Right lobe of liver (tissue), 6 donors: ENCODE results near the gene PPP2R5C. TPM values are rescaled to one million over a fixed set of nuclear protein-coding genes. Genes with fewer than 3 reads are reported as not detected.

ENCODE experiments used
- ATAC-seq, 4 donors: fragments of 200-7000 bp; cut with Tn5 transposase; one replicate each; pipeline ENCODE4 v1.9.1; 2020; ENCODE audit warnings: mild to moderate bottlenecking in 4 of 4, moderate library complexity in 4 of 4
- DNase-seq, 3 donors: peaks; one replicate each; pipeline ENCODE4 v3.0.0-alpha.2; 2020
- H3K27ac ChIP-seq, 3 donors: fragments of 200-600 bp; one replicate each; pipeline ENCODE4 v1.8.0; 2022
- H3K27me3 ChIP-seq, 2 donors: fragments of 200-600 bp; one replicate each; pipeline ENCODE4 v1.8.0; 2022
- H3K36me3 ChIP-seq, 4 donors: fragments of 200-600 bp; sonication (generic) in 1 of 4; one replicate each; pipeline versions ENCODE4 v1.5.1 to v1.8.0; 2017 to 2022; ENCODE audit warnings: control low read depth in 1 of 4
- H3K4me1 ChIP-seq, 4 donors: fragments of 200-600 bp; sonication (generic) in 1 of 4; one replicate each; pipeline versions ENCODE4 v1.5.1 to v1.8.0; 2017 to 2022; ENCODE audit warnings: control low read depth in 1 of 4
- H3K4me3 ChIP-seq, 3 donors: fragments of 200-600 bp; one replicate each; pipeline ENCODE4 v1.8.0; 2022
- H3K9me3 ChIP-seq, 4 donors: fragments of 200-600 bp; sonication (generic) in 1 of 4; one replicate each; pipeline versions ENCODE4 v1.5.1 to v1.8.0; 2017 to 2022; ENCODE audit warnings: control low read depth in 1 of 4
- POLR2A ChIP-seq: fragments of 450-650 bp; IDR thresholded peaks from one replicate; pipeline ENCODE4 v1.6.1; 2017; ENCODE audit warnings: antibody characterized with exemption, mild to moderate bottlenecking
- whole genome bisulfite sequencing: methylation state at CpG from one replicate; pipeline ENCODE4 v1.1.6; 2018; ENCODE audit warnings: low coverage, low lambda C conversion rate; ENCODE audit not compliant: insufficient coverage; ENCODE audit errors: missing lambda C conversion rate; 5-methylcytosine and 5-hydroxymethylcytosine counted together
- intact Hi-C, 2 donors: fragments of 100-400 bp; cut with DNase I; formaldehyde crosslinking; loops; one replicate each; pipeline versions ENCODE4 v1.11.2 to v1.14.1; 2022
- total RNA-seq, 6 experiments: library from RNA; depleted of rRNA in 2 of 6; stranded (reverse); fragments of >200 nt in 2 of 6; fragmentation: NEBNext Ultra II Directional in 3 of 6; extraction: Animal tissue kit (Norgen Biotek cat#: 25700) in 3 of 6; gene quantifications; one replicate each; pipeline versions ENCODE4 v1.1.0 to v1.2.4, GENCODE V29; 2016 to 2023
- TF ChIP-seq, protein P1 (sequence below), 4 donors: fragments of 200-600 bp in 3 of 4; fragments of 450-650 bp in 1 of 4; IDR thresholded peaks; one replicate each; pipeline versions ENCODE4 v1.5.1 to v1.8.0; 2016 to 2022; ENCODE audit warnings: antibody characterized with exemption in 4 of 4, mild to moderate bottlenecking in 2 of 4
- donor health status: DM: no; HTN: yes; CAD: no.
- donor health status: DM: no; HTN: no; CAD: no.
- donor health status: DM: no; HTN: no; CAD: no.
- donor health status: DM: no; HTN: yes; CAD: no.
- donor health status: DM: no; HTN: yes; CAD: no.

Gene PPP2R5C
- total RNA-seq, 6 experiments from 2014 or later: 44.9 to 74.5 (median 55.3) TPM

DNA sequence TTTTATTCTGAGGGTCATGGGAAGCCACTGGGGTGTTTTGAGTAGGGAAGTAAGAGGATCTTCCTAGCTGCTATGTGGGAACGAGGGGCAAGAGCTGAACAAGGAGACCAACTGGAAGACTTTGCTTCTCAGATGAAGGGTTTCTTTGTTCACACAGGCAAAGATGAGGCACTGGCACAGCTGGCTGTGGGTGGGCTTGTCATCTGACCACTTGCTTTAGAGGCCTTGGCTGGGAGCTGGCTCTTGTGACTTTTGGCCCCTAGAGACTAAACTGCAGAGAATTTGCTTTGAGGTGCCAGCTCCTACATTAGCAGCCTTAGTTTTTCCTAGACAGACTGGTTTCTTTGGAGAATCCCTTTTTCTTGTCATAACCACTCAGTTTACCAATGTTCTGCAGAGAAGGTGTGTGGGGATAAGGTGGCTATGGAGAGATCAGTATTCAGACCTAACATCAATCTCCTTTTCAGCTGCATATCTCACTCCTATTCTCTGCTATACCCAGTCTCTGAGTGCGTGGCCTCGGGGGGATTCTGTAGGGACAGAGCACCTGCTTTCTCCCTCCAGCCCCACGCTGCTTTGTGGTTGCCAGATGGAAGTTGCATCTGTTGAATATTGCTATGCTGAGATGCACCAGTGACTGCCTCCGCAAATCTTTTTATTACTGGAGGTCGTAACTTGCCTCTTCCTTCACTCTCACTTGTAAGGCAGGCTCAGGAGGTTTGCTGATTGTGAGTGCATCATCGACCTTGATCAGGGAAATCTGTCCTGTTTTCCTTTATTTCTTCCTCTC is 12.7 kb downstream of the PPP2R5C start:
- H3K4me1 ChIP-seq: no peaks in the 10 kb centered on the region
- no peaks in the 10 kb centered on the region for H3K27me3 ChIP-seq
- no peak overlapping the region for H3K4me3 ChIP-seq
- H3K36me3 ChIP-seq: no peaks in the 10 kb centered on the region
- DNase-seq: no peak
- intact Hi-C loops: no loop called here
- no peak overlapping the region for H3K27ac ChIP-seq
- 74% methylated on average over 5 of the region's 7 CpGs for WGBS
- TF ChIP-seq POLR2A: no peak
- TF ChIP-seq, protein P1, sequence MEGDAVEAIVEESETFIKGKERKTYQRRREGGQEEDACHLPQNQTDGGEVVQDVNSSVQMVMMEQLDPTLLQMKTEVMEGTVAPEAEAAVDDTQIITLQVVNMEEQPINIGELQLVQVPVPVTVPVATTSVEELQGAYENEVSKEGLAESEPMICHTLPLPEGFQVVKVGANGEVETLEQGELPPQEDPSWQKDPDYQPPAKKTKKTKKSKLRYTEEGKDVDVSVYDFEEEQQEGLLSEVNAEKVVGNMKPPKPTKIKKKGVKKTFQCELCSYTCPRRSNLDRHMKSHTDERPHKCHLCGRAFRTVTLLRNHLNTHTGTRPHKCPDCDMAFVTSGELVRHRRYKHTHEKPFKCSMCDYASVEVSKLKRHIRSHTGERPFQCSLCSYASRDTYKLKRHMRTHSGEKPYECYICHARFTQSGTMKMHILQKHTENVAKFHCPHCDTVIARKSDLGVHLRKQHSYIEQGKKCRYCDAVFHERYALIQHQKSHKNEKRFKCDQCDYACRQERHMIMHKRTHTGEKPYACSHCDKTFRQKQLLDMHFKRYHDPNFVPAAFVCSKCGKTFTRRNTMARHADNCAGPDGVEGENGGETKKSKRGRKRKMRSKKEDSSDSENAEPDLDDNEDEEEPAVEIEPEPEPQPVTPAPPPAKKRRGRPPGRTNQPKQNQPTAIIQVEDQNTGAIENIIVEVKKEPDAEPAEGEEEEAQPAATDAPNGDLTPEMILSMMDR (IDR thresholded peaks at IDR 0.05): no peak
- H3K9me3 ChIP-seq: no peaks in the 10 kb centered on the region
- no peak for ATAC-seq

DNA sequence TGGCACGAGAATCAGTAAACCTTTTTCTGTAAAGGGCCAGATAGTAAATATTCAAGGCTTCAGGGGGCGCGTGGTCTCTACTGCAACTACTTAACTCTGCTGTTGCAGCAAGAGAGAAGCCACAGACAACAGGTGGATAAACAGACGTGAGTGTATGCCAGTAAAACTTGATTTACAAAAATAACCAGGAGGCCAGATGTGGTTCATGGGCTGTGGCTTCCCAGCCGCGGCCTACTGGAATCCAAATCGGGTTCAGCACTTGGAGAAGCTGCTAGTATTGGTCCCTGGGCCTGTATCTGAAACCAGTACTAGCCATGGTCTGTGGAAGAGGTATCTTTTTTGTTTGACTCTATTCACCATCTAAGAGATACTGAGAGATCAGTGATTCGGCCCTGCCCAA is 13.3 kb downstream of the PPP2R5C start:
- H3K27ac ChIP-seq: no peak overlapping the region
- no peak for DNase-seq
- no peaks in the 10 kb centered on the region for H3K9me3 ChIP-seq
- no peaks in the 10 kb centered on the region for H3K27me3 ChIP-seq
- intact Hi-C loops: no loop called here
- TF ChIP-seq, protein P1 (IDR thresholded peaks at IDR 0.05): no peak
- no peak overlapping the region for H3K4me3 ChIP-seq
- no peaks in the 10 kb centered on the region for H3K36me3 ChIP-seq
- 82% methylated on average over 5 of the region's 8 CpGs for WGBS
- ATAC-seq: no peak
- H3K4me1 ChIP-seq: no peaks in the 10 kb centered on the region

DNA sequence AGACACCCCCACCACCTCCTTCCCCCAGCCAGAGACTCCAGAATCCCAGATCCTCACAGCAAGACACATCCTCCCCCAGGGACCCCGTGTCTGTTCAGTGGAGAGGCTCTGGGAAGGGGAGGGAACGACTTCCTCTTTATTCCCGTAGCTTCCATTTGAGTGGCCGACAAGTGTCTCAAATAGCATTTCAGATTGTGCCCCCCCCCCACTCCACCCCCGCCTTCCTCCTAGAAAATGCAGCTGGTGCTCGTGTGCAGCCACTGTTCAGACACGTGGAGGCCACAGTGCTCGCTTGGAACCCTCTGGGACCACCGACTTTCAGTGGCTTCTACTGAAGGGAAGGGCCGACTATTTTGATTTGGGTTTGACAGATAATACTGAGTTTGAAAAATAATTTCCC is 14.3 kb downstream of the PPP2R5C start:
- H3K27ac ChIP-seq: no peak overlapping the region
- intact Hi-C loops: no loop called here
- TF ChIP-seq, protein P1 (IDR thresholded peaks at IDR 0.05): no peak
- no peak for TF ChIP-seq POLR2A

DNA sequence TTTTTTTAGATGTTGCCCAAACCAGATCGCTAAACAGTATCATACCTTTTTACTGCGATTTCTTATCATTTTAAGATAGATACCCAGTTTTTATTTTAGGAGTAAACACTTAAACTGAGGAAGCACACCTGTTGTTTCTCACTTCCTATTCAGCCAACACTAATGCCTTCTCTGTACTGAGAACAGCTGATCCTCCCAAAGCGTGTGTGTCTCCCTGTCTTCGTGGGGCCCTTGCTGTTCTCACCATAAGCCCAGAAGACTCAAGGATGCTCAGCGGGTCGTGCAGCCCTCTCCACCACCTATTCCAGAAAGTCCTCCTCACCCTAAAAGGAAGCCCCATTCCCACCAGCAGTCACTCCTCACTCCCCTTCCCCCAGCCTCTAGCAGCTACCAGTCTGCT is 14.8 kb downstream of the PPP2R5C start:
- no peak for DNase-seq
- Histone ChIP-seq H3K4me1 (peaks cover 0 to 7% (median 3%) of the 10 kb centered on the region in 4 donors), H3K27me3 (no peaks in the 10 kb centered on the region), H3K4me3 (no peak overlapping the region), H3K27ac (no peak overlapping the region), H3K9me3 (no peaks in the 10 kb centered on the region), H3K36me3 (no peaks in the 10 kb centered on the region)
- TF ChIP-seq, protein P1 (IDR thresholded peaks at IDR 0.05): no peak
- TF ChIP-seq POLR2A: no peak
- intact Hi-C loops: no loop called here
- ATAC-seq: no peak
- 95% methylated on average over 4 of the region's 6 CpGs for WGBS

More for the DNA sequence above, 14.3 kb downstream of the PPP2R5C start:
- no peak overlapping the region for H3K4me3 ChIP-seq
- ATAC-seq (no peak), DNase-seq (no peak)
- H3K27me3 ChIP-seq: no peaks in the 10 kb centered on the region
- no peaks in the 10 kb centered on the region for H3K9me3 ChIP-seq
- no peaks in the 10 kb centered on the region for H3K36me3 ChIP-seq
- H3K4me1 ChIP-seq: peaks cover 0 to 2% (median under 1%) of the 10 kb centered on the region in 4 donors
- 78% methylated on average over 5 of the region's 10 CpGs for WGBS
